Measurements from ENCODE around the gene PRKCD.

The PRKCD gene

DNA sequence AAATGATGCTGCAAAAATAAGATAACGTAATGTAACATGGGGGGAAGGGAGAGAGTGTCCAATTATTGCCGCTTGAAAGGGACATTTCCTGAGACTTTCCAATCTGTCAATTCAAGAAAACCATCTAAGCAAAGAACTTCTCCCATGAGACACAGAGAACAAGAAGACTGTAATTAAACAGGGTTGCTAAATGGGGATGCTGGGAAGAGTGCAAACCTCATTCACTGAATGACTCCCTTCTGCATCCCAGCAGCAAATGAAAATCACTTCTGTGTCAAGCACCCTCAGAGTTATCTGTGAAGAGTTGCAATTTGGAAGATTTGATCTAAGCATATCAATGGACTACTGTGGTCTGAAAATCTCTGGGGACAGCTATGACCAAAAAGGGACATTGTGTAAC is 34.4 kb upstream of the PRKCD start:
- Histone ChIP-seq H2BK15ac (replicated peaks; ENCODE audit: low read depth) (no peak overlapping the region), H3K56ac (ENCODE audit: low read length) (no peak overlapping the region), H4K8ac (ENCODE audit: low read depth, low read length) (no peak overlapping the region), H3K79me2 (ENCODE audit: control insufficient read depth, insufficient read depth, low read length) (peaks cover 10% of the 10 kb centered on the region), H3K9ac (ENCODE audit: low read length) (no peak overlapping the region), H2BK5ac (ENCODE audit: low read length) (no peak overlapping the region), H3K4me3 (ENCODE audit: low read length) (no peak overlapping the region), H3K4me2 (ENCODE audit: low read length) (no peak overlapping the region), H2BK120ac (ENCODE audit: low read depth, low read length) (no peak overlapping the region), H3K36me3 (ENCODE audit: control insufficient read depth, insufficient read depth, low read length) (peaks cover 3% of the 10 kb centered on the region), H3K79me1 (ENCODE audit: low read length) (peaks cover 11% of the 10 kb centered on the region), H2AK5ac (ENCODE audit: low read length) (no peak overlapping the region), H3K4ac (ENCODE audit: low read depth, low read length) (no peak overlapping the region), H3K23ac (ENCODE audit: low read length) (no peak overlapping the region), H3K27ac (ENCODE audit: low read depth, low read length) (no peak overlapping the region), H3K4me1 (ENCODE audit: control insufficient read depth, low read depth, low read length) (peaks cover 10% of the 10 kb centered on the region), H3K18ac (ENCODE audit: low read length) (no peak overlapping the region), H3K27me3 (ENCODE audit: insufficient read depth, low read length, poor library complexity) (no peaks in the 10 kb centered on the region), H4K5ac (ENCODE audit: low read length) (no peak overlapping the region)
- no peak for DNase-seq
- WGBS (ENCODE audit: extremely low coverage, insufficient coverage, low lambda C conversion rate): no CpG with 5 or more reads among the region's 2 CpGs

DNA sequence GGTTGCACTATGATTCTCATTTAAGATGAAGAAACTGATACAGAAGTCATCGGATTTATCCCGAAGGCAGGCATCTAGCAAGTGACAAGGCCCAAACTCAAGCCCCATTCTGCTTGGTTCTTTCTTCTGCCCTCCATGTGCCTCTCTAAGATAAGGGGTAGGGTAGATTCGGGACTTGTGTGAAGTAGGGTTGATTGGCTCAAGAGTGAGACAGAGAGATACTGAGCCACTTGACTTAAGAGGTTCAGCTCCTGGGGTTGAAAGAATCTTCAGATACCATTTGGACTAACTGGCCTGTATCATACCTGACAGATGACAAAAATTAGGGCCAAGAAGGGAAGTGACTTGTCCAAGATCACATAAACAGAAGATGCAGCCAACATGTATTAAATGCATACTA is 31.7 kb upstream of the PRKCD start:
- no peak overlapping the region for H2BK5ac ChIP-seq (ENCODE audit: low read length)
- no peak overlapping the region for H3K18ac ChIP-seq (ENCODE audit: low read length)
- no peak overlapping the region for H2AK5ac ChIP-seq (ENCODE audit: low read length)
- peak overlapping the region; percentile 86 for H3K4me3 ChIP-seq (ENCODE audit: low read length)
- H3K36me3 ChIP-seq (ENCODE audit: control insufficient read depth, insufficient read depth, low read length): peaks cover 2% of the 10 kb centered on the region
- peaks cover 10% of the 10 kb centered on the region for H3K79me2 ChIP-seq (ENCODE audit: control insufficient read depth, insufficient read depth, low read length)
- H2BK15ac ChIP-seq (replicated peaks; ENCODE audit: low read depth): no peak overlapping the region
- H3K4me2 ChIP-seq (ENCODE audit: low read length): peak overlapping the region; percentile 92
- no peak overlapping the region for H4K8ac ChIP-seq (ENCODE audit: low read depth, low read length)
- H3K4ac ChIP-seq (ENCODE audit: low read depth, low read length): no peak overlapping the region
- H3K79me1 ChIP-seq (ENCODE audit: low read length): peaks cover 11% of the 10 kb centered on the region
- no peak overlapping the region for H3K27ac ChIP-seq (ENCODE audit: low read depth, low read length)
- H3K9ac ChIP-seq (ENCODE audit: low read length): peak overlapping the region; percentile 83
- H3K4me1 ChIP-seq (ENCODE audit: control insufficient read depth, low read depth, low read length): peaks cover 10% of the 10 kb centered on the region
- WGBS (ENCODE audit: extremely low coverage, insufficient coverage, low lambda C conversion rate): no CpG with 5 or more reads among the region's 3 CpGs
- H3K23ac ChIP-seq (ENCODE audit: low read length): no peak overlapping the region
- H2BK120ac ChIP-seq (ENCODE audit: low read depth, low read length): no peak overlapping the region
- peak overlapping the region; percentile 9 for H4K5ac ChIP-seq (ENCODE audit: low read length)
- DNase-seq: no peak
- no peaks in the 10 kb centered on the region for H3K27me3 ChIP-seq (ENCODE audit: insufficient read depth, low read length, poor library complexity)
- peak overlapping the region; percentile 96 for H3K56ac ChIP-seq (ENCODE audit: low read length)

DNA sequence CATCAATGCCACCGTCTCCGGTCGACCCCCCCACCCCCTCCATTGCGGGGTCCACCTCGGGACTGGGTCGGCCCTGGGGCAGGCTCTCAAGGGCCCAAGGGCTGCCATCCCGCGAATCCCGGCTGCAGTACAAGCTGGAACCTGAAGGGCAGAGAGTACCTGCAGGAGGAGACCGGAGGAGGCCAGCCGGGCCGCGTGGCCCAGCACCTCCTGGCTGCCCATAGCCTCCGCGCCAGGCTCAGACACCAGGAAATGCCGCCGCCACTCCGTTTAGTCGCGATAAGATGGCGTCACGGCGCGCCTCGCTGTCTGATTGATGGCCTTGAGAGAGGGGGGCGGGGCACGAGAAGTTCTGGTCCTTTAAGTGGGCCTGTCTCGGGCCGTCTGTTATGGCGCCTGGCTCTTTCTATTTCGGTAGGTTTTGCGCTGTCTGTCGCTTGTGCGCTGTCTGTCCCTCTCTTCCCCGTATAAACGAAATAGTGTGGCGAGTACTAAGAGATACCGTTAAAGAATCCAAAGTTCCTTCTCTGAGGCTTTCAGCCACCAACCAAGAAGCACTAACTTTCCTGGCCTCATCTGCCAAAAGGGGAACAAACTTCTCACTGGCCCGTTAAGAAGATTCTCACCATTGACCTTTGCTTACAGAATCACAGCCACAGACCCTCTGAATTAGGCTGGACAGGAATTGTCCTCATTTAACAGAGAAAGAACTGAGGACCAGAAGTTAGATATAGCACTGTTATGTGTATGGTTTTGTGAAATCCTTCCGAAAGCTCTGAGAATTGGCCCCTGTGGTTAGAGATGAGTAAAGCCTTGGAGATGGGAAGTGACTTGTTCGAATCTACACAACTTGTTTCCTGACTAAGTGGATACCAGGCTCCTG is 30.6 kb upstream of the PRKCD start, which contains the start of gene RFT1:
Gene RFT1, minus strand, starts transcription at position 257 of the 883 bp plus-strand sequence. Its CDS starts 35 bp downstream, at position 222.
- peak within 1 kb of the TSS; percentile 75 for H2AK5ac ChIP-seq (ENCODE audit: low read length)
- no peaks in the 10 kb centered on the region for H3K27me3 ChIP-seq (ENCODE audit: insufficient read depth, low read length, poor library complexity)

DNA sequence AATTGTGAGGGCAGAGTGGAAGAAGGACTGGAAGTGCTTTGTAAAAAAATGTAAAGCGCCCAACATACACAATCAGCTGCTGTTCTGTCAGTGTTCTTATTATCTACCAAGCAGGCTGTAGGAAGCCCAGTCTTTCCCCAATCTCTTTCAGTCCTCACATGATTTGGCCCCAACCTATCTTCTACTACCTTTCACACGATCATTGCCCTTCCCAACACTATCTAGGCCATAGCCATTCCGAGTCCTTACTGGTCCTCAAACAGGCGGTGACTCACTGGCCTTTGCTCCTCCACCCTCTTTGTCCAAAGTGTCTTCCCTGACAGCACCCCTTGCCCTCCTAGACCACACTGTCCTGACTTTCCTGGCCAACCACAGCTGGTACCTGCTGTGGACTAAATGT is 29.9 kb upstream of the PRKCD start:
- peaks cover 10% of the 10 kb centered on the region for H3K79me2 ChIP-seq (ENCODE audit: control insufficient read depth, insufficient read depth, low read length)

More for the DNA sequence above, 30.6 kb upstream of the PRKCD start, which contains the start of gene RFT1:
- H3K4me3 ChIP-seq (ENCODE audit: low read length): peak within 1 kb of the TSS; percentile 86
- H3K27ac ChIP-seq (ENCODE audit: low read depth, low read length): no peak within 1 kb of the TSS
- peak within 1 kb of the TSS; percentile 96 for H3K56ac ChIP-seq (ENCODE audit: low read length)
- H3K4ac ChIP-seq (ENCODE audit: low read depth, low read length): peak within 1 kb of the TSS; percentile 95
- no CpG with 5 or more reads among the region's 41 CpGs for WGBS (ENCODE audit: extremely low coverage, insufficient coverage, low lambda C conversion rate)
- peaks cover 10% of the 10 kb centered on the region for H3K4me1 ChIP-seq (ENCODE audit: control insufficient read depth, low read depth, low read length)
- peaks cover 11% of the 10 kb centered on the region for H3K79me1 ChIP-seq (ENCODE audit: low read length)
- DNase-seq: peak; percentile 98
- peak within 1 kb of the TSS; percentile 83 for H3K9ac ChIP-seq (ENCODE audit: low read length)
- H4K8ac ChIP-seq (ENCODE audit: low read depth, low read length): peak within 1 kb of the TSS; percentile 7
- no peak within 1 kb of the TSS for H3K23ac ChIP-seq (ENCODE audit: low read length)
- H3K18ac ChIP-seq (ENCODE audit: low read length): peak within 1 kb of the TSS; percentile 72
- peaks cover 10% of the 10 kb centered on the region for H3K79me2 ChIP-seq (ENCODE audit: control insufficient read depth, insufficient read depth, low read length)
- H2BK15ac ChIP-seq (replicated peaks; ENCODE audit: low read depth): no peak within 1 kb of the TSS
- H2BK120ac ChIP-seq (ENCODE audit: low read depth, low read length): peak within 1 kb of the TSS; percentile 31
- H3K4me2 ChIP-seq (ENCODE audit: low read length): peak within 1 kb of the TSS; percentile 92
- H3K36me3 ChIP-seq (ENCODE audit: control insufficient read depth, insufficient read depth, low read length): no peaks in the 10 kb centered on the region
- no peak within 1 kb of the TSS for H2BK5ac ChIP-seq (ENCODE audit: low read length)
- peak within 1 kb of the TSS; percentile 94 for H4K5ac ChIP-seq (ENCODE audit: low read length)

DNA sequence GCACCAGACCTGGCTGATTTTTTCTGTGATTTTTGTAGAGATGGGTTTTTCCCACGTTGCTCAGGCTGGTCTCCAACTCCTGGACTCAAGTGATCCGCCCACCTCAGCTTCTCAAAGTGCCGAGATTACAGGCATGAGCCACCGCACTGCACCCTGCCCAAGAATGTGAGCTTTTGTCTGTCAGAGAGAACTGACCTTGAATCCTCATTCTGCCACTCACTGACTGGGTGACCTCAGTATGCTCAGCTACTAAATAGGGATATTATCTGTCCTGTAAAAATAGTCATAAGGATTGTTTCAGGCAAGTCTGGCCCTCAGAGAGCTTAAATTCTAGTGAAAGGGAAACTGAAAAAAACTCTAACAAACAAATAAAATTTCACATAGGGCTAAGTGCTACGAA is 28.7 kb upstream of the PRKCD start:
- no peak overlapping the region for H2BK5ac ChIP-seq (ENCODE audit: low read length)
- peaks cover 10% of the 10 kb centered on the region for H3K79me2 ChIP-seq (ENCODE audit: control insufficient read depth, insufficient read depth, low read length)
- WGBS (ENCODE audit: extremely low coverage, insufficient coverage, low lambda C conversion rate): no CpG with 5 or more reads among the region's 5 CpGs

More for the DNA sequence above, 29.9 kb upstream of the PRKCD start:
- peak; percentile 26 for DNase-seq
- no peaks in the 10 kb centered on the region for H3K36me3 ChIP-seq (ENCODE audit: control insufficient read depth, insufficient read depth, low read length)
- no CpG with 5 or more reads among the region's 4 CpGs for WGBS (ENCODE audit: extremely low coverage, insufficient coverage, low lambda C conversion rate)
- peaks cover 10% of the 10 kb centered on the region for H3K4me1 ChIP-seq (ENCODE audit: control insufficient read depth, low read depth, low read length)
- peak overlapping the region; percentile 77 for H3K9ac ChIP-seq (ENCODE audit: low read length)
- H4K8ac ChIP-seq (ENCODE audit: low read depth, low read length): peak overlapping the region; percentile 7
- no peak overlapping the region for H3K27ac ChIP-seq (ENCODE audit: low read depth, low read length)
- H3K79me1 ChIP-seq (ENCODE audit: low read length): peaks cover 11% of the 10 kb centered on the region
- no peak overlapping the region for H3K4me3 ChIP-seq (ENCODE audit: low read length)
- H3K27me3 ChIP-seq (ENCODE audit: insufficient read depth, low read length, poor library complexity): no peaks in the 10 kb centered on the region
- H2BK15ac ChIP-seq (replicated peaks; ENCODE audit: low read depth): no peak overlapping the region
- peak overlapping the region; percentile 79 for H3K56ac ChIP-seq (ENCODE audit: low read length)
- no peak overlapping the region for H2BK5ac ChIP-seq (ENCODE audit: low read length)
- no peak overlapping the region for H3K18ac ChIP-seq (ENCODE audit: low read length)
- H3K4ac ChIP-seq (ENCODE audit: low read depth, low read length): peak overlapping the region; percentile 28
- peak overlapping the region; percentile 94 for H4K5ac ChIP-seq (ENCODE audit: low read length)
- H2BK120ac ChIP-seq (ENCODE audit: low read depth, low read length): no peak overlapping the region
- no peak overlapping the region for H3K23ac ChIP-seq (ENCODE audit: low read length)
- no peak overlapping the region for H3K4me2 ChIP-seq (ENCODE audit: low read length)
- H2AK5ac ChIP-seq (ENCODE audit: low read length): peak overlapping the region; percentile 75

More for the DNA sequence above, 28.7 kb upstream of the PRKCD start:
- Histone ChIP-seq H4K8ac (ENCODE audit: low read depth, low read length) (no peak overlapping the region), H3K27me3 (ENCODE audit: insufficient read depth, low read length, poor library complexity) (no peaks in the 10 kb centered on the region), H3K56ac (ENCODE audit: low read length) (no peak overlapping the region), H4K5ac (ENCODE audit: low read length) (no peak overlapping the region), H3K9ac (ENCODE audit: low read length) (no peak overlapping the region), H3K23ac (ENCODE audit: low read length) (no peak overlapping the region), H3K27ac (ENCODE audit: low read depth, low read length) (no peak overlapping the region), H3K4me3 (ENCODE audit: low read length) (no peak overlapping the region), H3K4me1 (ENCODE audit: control insufficient read depth, low read depth, low read length) (peaks cover 10% of the 10 kb centered on the region), H3K79me1 (ENCODE audit: low read length) (peaks cover 11% of the 10 kb centered on the region), H2AK5ac (ENCODE audit: low read length) (no peak overlapping the region), H2BK15ac (replicated peaks; ENCODE audit: low read depth) (no peak overlapping the region), H2BK120ac (ENCODE audit: low read depth, low read length) (no peak overlapping the region), H3K18ac (ENCODE audit: low read length) (no peak overlapping the region), H3K4me2 (ENCODE audit: low read length) (no peak overlapping the region), H3K4ac (ENCODE audit: low read depth, low read length) (no peak overlapping the region), H3K36me3 (ENCODE audit: control insufficient read depth, insufficient read depth, low read length) (no peaks in the 10 kb centered on the region)
- DNase-seq: peak; percentile 38

All from mesendoderm (in vitro differentiated cells).